CD4-positive, CD25-positive, alpha-beta regulatory T cell (primary cell): ENCODE results near the gene BABAM2. TPM values are rescaled to one million over a fixed set of nuclear protein-coding genes. Genes with fewer than 3 reads are reported as not detected.

Experiments
- ATAC-seq, 2 donors: fragments of 150-1000 bp; cut with Tn5 transposase; one replicate each; pipeline ENCODE4 v1.10.0; 2021; ENCODE audit warnings: low read depth in 2 of 2, moderate number of reproducible peaks in 2 of 2, moderate library complexity in 1 of 2
- DNase-seq, 3 donors: peaks; one replicate each; pipeline versions ENCODE4 v3.0.0 to v3.0.0-alpha.2; 2012 to 2022; ENCODE audit warnings: mixed read lengths in 1 of 3
- H3K27ac ChIP-seq: one replicate; pipeline ENCODE4 v1.7.0; 2013; ENCODE audit warnings: mild to moderate bottlenecking, low read length; ENCODE audit not compliant: insufficient read depth, poor library complexity, severe bottlenecking
- H3K27me3 ChIP-seq: one replicate; pipeline ENCODE4 v1.7.0; 2013; ENCODE audit warnings: low read length; ENCODE audit not compliant: control insufficient read depth, insufficient read depth
- H3K36me3 ChIP-seq: one replicate; pipeline ENCODE4 v1.7.0; 2013; ENCODE audit warnings: mild to moderate bottlenecking, low read length, moderate library complexity; ENCODE audit not compliant: control insufficient read depth, insufficient read depth
- H3K4me1 ChIP-seq: 2 replicates; pipeline ENCODE4 v1.7.0; 2013; ENCODE audit warnings: mild to moderate bottlenecking, low read length; ENCODE audit not compliant: insufficient read depth, control insufficient read depth, poor library complexity, severe bottlenecking
- H3K4me3 ChIP-seq: one replicate; pipeline ENCODE4 v1.7.0; 2013; ENCODE audit warnings: low read depth, mild to moderate bottlenecking, low read length, moderate library complexity
- H3K9me3 ChIP-seq, 2 experiments: 1 replicate in 1 of 2; 2 replicates in 1 of 2; pipeline ENCODE4 v1.7.0; 2013; ENCODE audit warnings: low read length in 2 of 2, mild to moderate bottlenecking in 1 of 2, moderate library complexity in 1 of 2; ENCODE audit not compliant: control insufficient read depth in 2 of 2
- H3K27ac Mint-ChIP-seq, 3 donors: one replicate each; pipeline ENCODE4 v1.8.0; 2020 to 2022; ENCODE audit warnings: mild to moderate bottlenecking in 3 of 3, mixed read lengths in 3 of 3, moderate library complexity in 2 of 3
- H3K27me3 Mint-ChIP-seq: one replicate; pipeline ENCODE4 v1.8.0; 2022; ENCODE audit warnings: mild to moderate bottlenecking, mixed read lengths
- H3K36me3 Mint-ChIP-seq: one replicate; pipeline ENCODE4 v1.8.0; 2020; ENCODE audit warnings: mixed read lengths
- H3K4me1 Mint-ChIP-seq, 4 donors: one replicate each; pipeline ENCODE4 v1.8.0; 2020 to 2022; ENCODE audit warnings: mixed read lengths in 4 of 4, mild to moderate bottlenecking in 1 of 4
- H3K4me3 Mint-ChIP-seq, 4 donors: one replicate each; pipeline ENCODE4 v1.8.0; 2020 to 2022; ENCODE audit warnings: mild to moderate bottlenecking in 4 of 4, mixed read lengths in 4 of 4, moderate library complexity in 3 of 4
- H3K9me3 Mint-ChIP-seq, 7 donors: one replicate each; pipeline ENCODE4 v1.8.0; 2020 to 2022; ENCODE audit warnings: mixed read lengths in 7 of 7, mild to moderate bottlenecking in 3 of 7, moderate library complexity in 2 of 7
- polyA plus RNA-seq, 4 donors: library from polyadenylated mRNA; unstranded; fragments of 300-500 nt; fragmentation: Illumina TruSeq; gene quantifications; one replicate each; pipeline ENCODE4 v1.2.3, GENCODE V29; 2021
- total RNA-seq: library from RNA; stranded (reverse); gene quantifications from one replicate; pipeline ENCODE4 v1.2.3, GENCODE V29; 2022

BABAM2 gene
- total and polyA plus RNA-seq, 5 donors from 2014 or later, result 42.9 to 70.0 (median 58.5) TPM

DNA sequence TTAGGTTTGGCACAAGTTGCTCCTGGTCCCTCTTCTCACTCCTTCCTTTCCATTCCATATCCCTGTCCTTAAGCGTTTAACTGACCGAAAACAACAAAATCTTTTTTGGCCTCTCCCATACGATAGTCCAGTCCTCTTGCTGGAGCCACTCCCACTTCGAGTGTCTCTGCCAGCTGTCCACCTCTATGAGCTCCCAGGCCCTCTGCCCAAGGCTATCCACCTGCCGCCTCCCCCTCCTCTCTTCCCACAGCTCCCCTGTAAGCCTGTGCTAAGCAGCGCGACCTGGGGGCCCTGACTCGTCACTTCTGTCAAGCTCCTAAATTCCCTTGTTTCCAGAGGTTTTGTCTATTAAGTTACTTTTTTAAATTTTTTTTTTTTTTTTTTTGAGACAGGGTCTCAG, 455.1 kb downstream of the BABAM2 start:
- Histone ChIP-seq H3K9me3 (no peaks in the 10 kb centered on the region), H3K36me3 (no peaks in the 10 kb centered on the region), H3K4me1 (peaks cover 26% of the 10 kb centered on the region), H3K4me3 (no peak overlapping the region), H3K27me3 (no peaks in the 10 kb centered on the region), H3K27ac (no peak overlapping the region)
- ATAC-seq, result no peak
- peaks cover 4% of the 10 kb centered on the region for H3K36me3 Mint-ChIP-seq
- peak overlapping the region; percentile 56 to 80 (median 67) for H3K27ac Mint-ChIP-seq
- no peaks in the 10 kb centered on the region for H3K9me3 Mint-ChIP-seq
- H3K4me3 Mint-ChIP-seq, result no peak overlapping the region
- DNase-seq, result no peak
- H3K4me1 Mint-ChIP-seq, result peaks cover 6 to 37% (median 20%) of the 10 kb centered on the region in 4 donors
- no peaks in the 10 kb centered on the region for H3K27me3 Mint-ChIP-seq

DNA sequence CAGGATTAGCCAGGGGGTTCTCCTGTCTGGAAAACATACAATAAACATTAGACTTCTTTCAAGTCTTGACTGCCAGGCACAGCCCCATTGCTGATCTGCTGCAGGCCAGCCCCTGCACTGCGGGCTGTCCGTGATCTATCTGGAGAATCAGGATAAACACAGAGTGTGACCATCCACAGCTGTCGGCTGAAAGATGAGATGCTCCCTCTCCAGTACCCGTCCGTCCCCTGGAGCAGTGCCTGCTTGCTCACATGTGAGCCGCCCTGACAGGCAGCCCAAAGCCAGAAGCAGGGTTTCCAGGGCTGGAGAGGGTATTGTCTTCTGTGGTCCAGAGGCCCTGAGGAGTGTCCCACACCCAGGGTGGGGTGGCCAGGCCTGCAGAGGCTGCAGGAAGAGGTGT, 456.1 kb downstream of the BABAM2 start:
- peaks cover 4% of the 10 kb centered on the region for H3K36me3 Mint-ChIP-seq
- no peaks in the 10 kb centered on the region for H3K9me3 ChIP-seq
- no peak for ATAC-seq
- H3K27me3 ChIP-seq, result no peaks in the 10 kb centered on the region
- no peak for DNase-seq
- peaks cover 6 to 38% (median 22%) of the 10 kb centered on the region in 4 donors for H3K4me1 Mint-ChIP-seq
- H3K36me3 ChIP-seq, result no peaks in the 10 kb centered on the region
- no peaks in the 10 kb centered on the region for H3K27me3 Mint-ChIP-seq
- peaks cover 28% of the 10 kb centered on the region for H3K4me1 ChIP-seq
- no peak overlapping the region for H3K4me3 ChIP-seq
- H3K9me3 Mint-ChIP-seq, result no peaks in the 10 kb centered on the region
- peak overlapping the region in 2 of 4 donors; percentile 15 to 38 for H3K4me3 Mint-ChIP-seq
- H3K27ac ChIP-seq, result no peak overlapping the region
- peak overlapping the region; percentile 54 to 66 (median 59) for H3K27ac Mint-ChIP-seq

DNA sequence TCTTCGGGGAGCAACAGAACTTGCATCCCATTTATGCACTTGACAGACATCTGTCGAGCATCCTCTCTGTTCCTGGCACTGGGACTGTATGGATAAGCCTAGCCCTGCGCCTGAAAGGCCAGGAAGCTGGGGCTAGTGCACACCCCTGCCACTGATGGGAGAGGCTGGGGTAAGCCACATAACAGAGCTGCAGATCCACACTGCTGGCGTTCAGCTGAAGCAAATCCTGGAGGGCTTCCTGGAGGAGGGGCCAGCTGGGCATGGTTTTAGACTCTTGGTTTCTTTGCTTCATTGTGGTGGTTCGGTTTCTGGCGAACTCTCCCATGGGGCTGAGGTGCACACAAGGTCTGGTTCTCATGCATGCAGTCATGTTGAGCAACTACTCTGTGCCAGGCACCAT, 456.7 kb downstream of the BABAM2 start:
- Histone ChIP-seq H3K9me3 (no peaks in the 10 kb centered on the region), H3K4me3 (no peak overlapping the region), H3K4me1 (peaks cover 30% of the 10 kb centered on the region), H3K27me3 (no peaks in the 10 kb centered on the region), H3K36me3 (no peaks in the 10 kb centered on the region), H3K27ac (no peak overlapping the region)
- no peak for ATAC-seq
- DNase-seq, result no peak
- Mint-ChIP-seq H3K9me3 (no peaks in the 10 kb centered on the region), H3K4me3 (peak overlapping the region in 1 of 4 donors; percentile 4), H3K4me1 (peaks cover 6 to 43% (median 24%) of the 10 kb centered on the region in 4 donors), H3K36me3 (peaks cover 4% of the 10 kb centered on the region), H3K27me3 (peaks cover 4% of the 10 kb centered on the region), H3K27ac (peak overlapping the region; percentile 54 to 83 (median 62))

DNA sequence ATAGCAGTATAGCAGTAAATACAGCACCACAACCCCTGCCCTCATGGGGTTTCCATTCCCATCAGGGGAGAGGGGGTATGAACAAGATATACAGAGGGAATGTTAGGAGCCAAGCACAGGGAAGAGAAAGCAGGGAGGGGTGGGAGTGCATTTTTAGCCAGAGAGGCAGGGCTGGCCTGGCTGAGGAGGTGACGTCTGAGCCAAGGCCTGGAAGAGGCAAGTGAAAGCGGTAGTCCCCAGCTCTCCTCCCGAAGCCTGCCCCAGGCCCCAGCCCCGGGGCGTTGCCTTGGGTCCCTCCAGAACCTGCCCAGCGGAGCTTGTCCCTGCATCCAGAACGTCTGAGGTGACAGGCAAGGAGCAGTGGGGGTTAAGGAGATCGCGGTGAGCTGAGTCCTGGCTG, 457.1 kb downstream of the BABAM2 start:
- DNase-seq (no peak), ATAC-seq (no peak)
- Mint-ChIP-seq H3K27me3 (peaks cover 5% of the 10 kb centered on the region), H3K9me3 (no peaks in the 10 kb centered on the region), H3K4me1 (peaks cover 6 to 40% (median 24%) of the 10 kb centered on the region in 4 donors), H3K36me3 (peaks cover 4% of the 10 kb centered on the region), H3K4me3 (peak overlapping the region; percentile 22 to 67 (median 47)), H3K27ac (peak overlapping the region; percentile 62 to 85 (median 77))
- Histone ChIP-seq H3K4me3 (peak overlapping the region; percentile 37), H3K4me1 (peaks cover 30% of the 10 kb centered on the region), H3K27me3 (no peaks in the 10 kb centered on the region), H3K9me3 (no peaks in the 10 kb centered on the region), H3K36me3 (no peaks in the 10 kb centered on the region), H3K27ac (no peak overlapping the region)

DNA sequence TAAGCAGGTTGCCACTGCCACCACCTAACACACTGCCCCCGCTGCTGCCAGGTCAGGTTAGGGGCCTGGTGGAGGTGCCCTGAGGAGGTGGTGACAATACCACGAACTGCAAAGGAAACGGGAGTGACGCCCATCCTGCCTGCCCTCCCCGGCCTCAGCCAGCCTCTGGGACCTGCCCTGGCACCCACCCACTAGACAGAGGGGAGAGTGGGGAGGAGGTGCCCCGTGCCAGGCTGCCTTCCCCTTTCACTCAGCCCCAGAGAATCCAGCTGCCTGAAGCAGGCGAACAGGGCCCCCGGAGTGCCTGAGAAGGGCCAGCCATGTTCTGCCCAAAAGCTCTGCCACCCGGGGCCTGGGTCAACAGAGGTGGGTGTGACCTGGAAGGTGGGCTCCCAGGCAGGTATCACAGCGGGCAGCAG, 457.6 kb downstream of the BABAM2 start:
- H3K36me3 Mint-ChIP-seq, result peaks cover 4% of the 10 kb centered on the region
- Histone ChIP-seq H3K36me3 (no peaks in the 10 kb centered on the region), H3K9me3 (no peaks in the 10 kb centered on the region), H3K4me3 (peak overlapping the region; percentile 37), H3K27ac (peak overlapping the region; percentile 55), H3K4me1 (peaks cover 30% of the 10 kb centered on the region), H3K27me3 (no peaks in the 10 kb centered on the region)
- peaks cover 5% of the 10 kb centered on the region for H3K27me3 Mint-ChIP-seq
- peak; percentile 27 to 95 (median 57) for DNase-seq
- no peaks in the 10 kb centered on the region for H3K9me3 Mint-ChIP-seq
- H3K4me1 Mint-ChIP-seq, result peaks cover 6 to 40% (median 23%) of the 10 kb centered on the region in 4 donors
- ATAC-seq, result peak; percentile 85 to 91
- H3K27ac Mint-ChIP-seq, result peak overlapping the region; percentile 77 to 86 (median 85)
- H3K4me3 Mint-ChIP-seq, result peak overlapping the region; percentile 22 to 67 (median 47)

DNA sequence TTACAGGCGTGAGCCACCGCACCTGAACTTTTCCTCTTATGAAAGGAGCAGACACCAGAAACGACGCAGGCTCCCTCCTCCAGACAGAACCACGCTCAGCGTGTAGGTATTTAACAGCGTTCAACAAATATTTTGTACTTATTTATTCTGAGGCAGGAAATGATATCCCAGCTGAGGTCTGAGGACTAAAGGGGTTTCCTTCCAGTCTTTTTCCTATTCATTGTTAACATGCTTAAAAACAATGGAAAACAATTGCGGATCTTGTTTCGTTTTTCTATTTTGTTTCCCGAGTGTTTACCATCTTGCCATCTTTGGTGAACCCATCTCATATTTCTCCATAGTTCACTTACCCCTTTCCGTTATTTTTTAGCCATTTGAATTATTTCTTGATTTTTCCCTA, 458.4 kb downstream of the BABAM2 start:
- Mint-ChIP-seq H3K4me1 (peaks cover 6 to 40% (median 22%) of the 10 kb centered on the region in 4 donors), H3K27me3 (peaks cover 5% of the 10 kb centered on the region), H3K36me3 (peaks cover 4% of the 10 kb centered on the region)

DNA sequence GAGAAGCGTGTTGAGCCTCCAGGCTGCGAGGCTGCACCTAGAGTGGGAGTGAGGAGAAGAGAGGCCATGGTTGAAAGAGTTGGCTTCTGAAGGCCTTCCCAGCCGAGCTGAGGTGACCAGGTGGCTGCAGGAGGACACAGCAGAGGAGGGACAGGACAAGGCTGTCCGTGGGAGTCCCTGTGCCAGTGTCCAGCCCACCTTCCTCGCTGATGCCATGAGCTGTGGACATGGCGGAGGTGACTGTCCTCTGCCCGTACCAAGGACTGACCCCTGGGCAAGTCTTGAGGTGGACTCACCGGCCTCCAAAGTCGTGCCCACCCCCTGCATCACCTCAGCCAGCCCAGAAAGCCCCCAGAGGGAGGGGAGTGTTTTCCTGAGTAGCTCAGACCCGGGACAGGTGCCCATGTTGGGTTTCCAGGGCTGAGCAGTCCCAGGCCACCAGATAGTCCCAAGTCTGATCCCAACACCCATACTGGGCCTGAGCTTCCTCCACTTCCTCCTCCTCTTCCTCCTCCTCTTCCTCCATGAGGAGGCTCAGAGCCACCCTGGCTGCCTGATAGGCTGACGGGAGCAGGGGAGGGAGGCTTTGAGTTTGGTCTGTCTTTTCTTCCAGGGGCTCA, 459.1 kb downstream of the BABAM2 start:
- Mint-ChIP-seq H3K36me3 (peaks cover 4% of the 10 kb centered on the region), H3K9me3 (no peaks in the 10 kb centered on the region), H3K4me3 (no peak overlapping the region), H3K27me3 (peaks cover 5% of the 10 kb centered on the region), H3K4me1 (peaks cover 6 to 40% (median 22%) of the 10 kb centered on the region in 4 donors), H3K27ac (peak overlapping the region; percentile 32 to 85 (median 77))
- no peaks in the 10 kb centered on the region for H3K36me3 ChIP-seq
- no peak overlapping the region for H3K27ac ChIP-seq
- ATAC-seq (no peak), DNase-seq (no peak)
- H3K4me3 ChIP-seq, result no peak overlapping the region
- H3K9me3 ChIP-seq, result no peaks in the 10 kb centered on the region
- H3K27me3 ChIP-seq, result no peaks in the 10 kb centered on the region
- H3K4me1 ChIP-seq, result peaks cover 30% of the 10 kb centered on the region

More for the DNA sequence above, 458.4 kb downstream of the BABAM2 start:
- no peak for DNase-seq
- H3K36me3 ChIP-seq, result no peaks in the 10 kb centered on the region
- H3K9me3 Mint-ChIP-seq, result no peaks in the 10 kb centered on the region
- H3K4me1 ChIP-seq, result peaks cover 30% of the 10 kb centered on the region
- H3K9me3 ChIP-seq, result no peaks in the 10 kb centered on the region
- no peak overlapping the region for H3K4me3 ChIP-seq
- H3K4me3 Mint-ChIP-seq, result peak overlapping the region in 2 of 4 donors; percentile 67 to 88
- no peak overlapping the region for H3K27ac ChIP-seq
- H3K27me3 ChIP-seq, result no peaks in the 10 kb centered on the region
- H3K27ac Mint-ChIP-seq, result peak overlapping the region; percentile 77 to 86 (median 85)
- ATAC-seq, result no peak

DNA sequence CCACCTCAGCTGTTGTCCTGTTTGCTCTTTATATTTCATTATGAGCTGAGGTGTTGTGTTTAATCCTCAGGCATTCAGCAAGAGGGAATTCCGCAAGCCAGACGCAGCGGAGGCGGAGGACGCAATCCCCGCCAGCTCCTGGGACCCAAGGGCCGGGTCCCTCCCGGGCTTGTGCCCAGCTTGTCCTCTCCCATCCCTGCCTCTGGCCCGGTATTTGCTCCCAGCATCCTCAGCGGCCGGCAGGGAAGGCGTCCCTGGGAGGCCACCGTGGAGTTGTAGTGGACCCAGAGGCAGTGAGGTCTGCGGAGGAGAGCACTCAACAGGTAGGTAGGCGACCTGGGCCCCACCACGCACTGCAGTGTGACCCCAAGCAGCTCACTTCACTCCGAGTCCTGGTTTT, 459.7 kb downstream of the BABAM2 start:
- H3K27me3 Mint-ChIP-seq, result peaks cover 5% of the 10 kb centered on the region
- H3K4me1 ChIP-seq, result peaks cover 30% of the 10 kb centered on the region
- DNase-seq, result no peak
- H3K9me3 Mint-ChIP-seq, result no peaks in the 10 kb centered on the region
- H3K27ac ChIP-seq, result no peak overlapping the region
- H3K4me1 Mint-ChIP-seq, result peaks cover 6 to 43% (median 21%) of the 10 kb centered on the region in 4 donors
- H3K27ac Mint-ChIP-seq, result no peak overlapping the region
- H3K36me3 ChIP-seq, result no peaks in the 10 kb centered on the region
- H3K4me3 Mint-ChIP-seq, result peak overlapping the region in 1 of 4 donors; percentile 2
- H3K36me3 Mint-ChIP-seq, result peaks cover 4% of the 10 kb centered on the region
- no peaks in the 10 kb centered on the region for H3K9me3 ChIP-seq
- ATAC-seq, result no peak
- no peak overlapping the region for H3K4me3 ChIP-seq
- H3K27me3 ChIP-seq, result no peaks in the 10 kb centered on the region
